Stimulated activated memory B cell treated with anti-CD40 and anti-IgM and Interleukin-4, amounts not matched to agents 10 μg/mL and 1 μg/mL and 100 μg/mL, for 72 hours (primary cell): ENCODE results near the gene ZNF215.
A peak's percentile ranks its signal among the peaks of the same experiment; 100 is the strongest.
"Not testable (repeated sequence)": the region's sequence is repeated elsewhere in the genome, so short reads cannot be mapped to it uniquely, and the experiment has no call there.

ENCODE experiments used
- ATAC-seq: fragments of 150-1000 bp; cut with Tn5 transposase; 2 replicates; pipeline ENCODE4 v1.10.0; 2021
- H3K27ac Mint-ChIP-seq: one replicate; pipeline ENCODE4 v1.8.0; 2022; ENCODE audit warnings: mild to moderate bottlenecking, mixed read lengths
- H3K27me3 Mint-ChIP-seq: one replicate; pipeline ENCODE4 v1.8.0; 2022; ENCODE audit warnings: mixed read lengths
- H3K36me3 Mint-ChIP-seq: one replicate; pipeline ENCODE4 v1.8.0; 2022; ENCODE audit warnings: mixed read lengths
- H3K4me1 Mint-ChIP-seq: one replicate; pipeline ENCODE4 v1.8.0; 2022; ENCODE audit warnings: mixed read lengths
- H3K4me3 Mint-ChIP-seq: one replicate; pipeline ENCODE4 v1.8.0; 2022; ENCODE audit warnings: mild to moderate bottlenecking, moderate library complexity, mixed read lengths
- H3K9me3 Mint-ChIP-seq: one replicate; pipeline ENCODE4 v1.8.0; 2022; ENCODE audit warnings: mixed read lengths

ZNF215 gene

GRCh38 chr11:6925007-6925577 lies 1.1 kb upstream of the ZNF215 start:
- ATAC-seq, result no peak
- no peak overlapping the region for H3K4me3 Mint-ChIP-seq
- no peak overlapping the region for H3K27ac Mint-ChIP-seq
- H3K27me3 Mint-ChIP-seq, result peaks cover 6% of the 10 kb centered on the region
- H3K4me1 Mint-ChIP-seq, result peaks cover 22% of the 10 kb centered on the region
- H3K36me3 Mint-ChIP-seq, result no peaks in the 10 kb centered on the region
- H3K9me3 Mint-ChIP-seq, result no peaks in the 10 kb centered on the region

- H3K36me3 Mint-ChIP-seq, result no peaks in the 10 kb centered on the region
- H3K27ac Mint-ChIP-seq, result peak overlapping the region; percentile 71
- H3K27me3 Mint-ChIP-seq, result peaks cover 6% of the 10 kb centered on the region
- H3K9me3 Mint-ChIP-seq, result no peaks in the 10 kb centered on the region
- peak overlapping the region; percentile 90 for H3K4me3 Mint-ChIP-seq
- H3K4me1 Mint-ChIP-seq, result peaks cover 22% of the 10 kb centered on the region
- ATAC-seq, result no peak
Measured at GRCh38 chr11:6925636-6926207, 504 bp upstream of the ZNF215 start.

GRCh38 chr11:6927030-6927617 lies 898 bp downstream of the ZNF215 start:
- ATAC-seq, result peak; percentile 85
- H3K4me3 Mint-ChIP-seq, result peak overlapping the region; percentile 90
- peaks cover 22% of the 10 kb centered on the region for H3K4me1 Mint-ChIP-seq
- H3K9me3 Mint-ChIP-seq, result no peaks in the 10 kb centered on the region
- no peaks in the 10 kb centered on the region for H3K36me3 Mint-ChIP-seq
- peaks cover 6% of the 10 kb centered on the region for H3K27me3 Mint-ChIP-seq
- H3K27ac Mint-ChIP-seq, result peak overlapping the region; percentile 71

GRCh38 chr11:6928916-6929315 lies 2.7 kb downstream of the ZNF215 start:
- Mint-ChIP-seq H3K4me1 (peaks cover 22% of the 10 kb centered on the region), H3K36me3 (peaks cover 6% of the 10 kb centered on the region), H3K27me3 (peaks cover 15% of the 10 kb centered on the region), H3K27ac (no peak overlapping the region), H3K9me3 (no peaks in the 10 kb centered on the region), H3K4me3 (no peak overlapping the region)
- no peak for ATAC-seq

GRCh38 chr11:6931146-6931713 lies 5.0 kb downstream of the ZNF215 start:
- H3K27ac Mint-ChIP-seq, result no peak overlapping the region
- H3K27me3 Mint-ChIP-seq, result peaks cover 9% of the 10 kb centered on the region
- H3K36me3 Mint-ChIP-seq, result peaks cover 17% of the 10 kb centered on the region
- no peaks in the 10 kb centered on the region for H3K9me3 Mint-ChIP-seq
- H3K4me3 Mint-ChIP-seq, result no peak overlapping the region
- no peak for ATAC-seq
- peaks cover 16% of the 10 kb centered on the region for H3K4me1 Mint-ChIP-seq

GRCh38 chr11:6932145-6932544 lies 5.9 kb downstream of the ZNF215 start:
- Mint-ChIP-seq H3K27me3 (peaks cover 9% of the 10 kb centered on the region), H3K9me3 (no peaks in the 10 kb centered on the region), H3K4me1 (peaks cover 8% of the 10 kb centered on the region), H3K27ac (no peak overlapping the region), H3K36me3 (peaks cover 17% of the 10 kb centered on the region), H3K4me3 (no peak overlapping the region)
- no peak for ATAC-seq

- no peaks in the 10 kb centered on the region for H3K4me1 Mint-ChIP-seq
- no peak for ATAC-seq
Measured at GRCh38 chr11:6941970-6942369, 15.7 kb downstream of the ZNF215 start.

GRCh38 chr11:6943131-6943530 lies 16.9 kb downstream of the ZNF215 start:
- ATAC-seq, result no peak
- no peaks in the 10 kb centered on the region for H3K27me3 Mint-ChIP-seq
- no peaks in the 10 kb centered on the region for H3K4me1 Mint-ChIP-seq
- no peaks in the 10 kb centered on the region for H3K9me3 Mint-ChIP-seq
- H3K36me3 Mint-ChIP-seq, result no peaks in the 10 kb centered on the region
- no peak overlapping the region for H3K27ac Mint-ChIP-seq
- H3K4me3 Mint-ChIP-seq, result no peak overlapping the region

More at GRCh38 chr11:6941970-6942369, 15.7 kb downstream of the ZNF215 start:
- Mint-ChIP-seq H3K27ac (no peak overlapping the region), H3K4me3 (no peak overlapping the region), H3K27me3 (no peaks in the 10 kb centered on the region), H3K36me3 (no peaks in the 10 kb centered on the region), H3K9me3 (no peaks in the 10 kb centered on the region)

GRCh38 chr11:6954248-6954647 lies 28.0 kb downstream of the ZNF215 start:
- H3K4me1 Mint-ChIP-seq, ATAC-seq, H3K27me3 Mint-ChIP-seq, H3K27ac Mint-ChIP-seq, H3K4me3 Mint-ChIP-seq, H3K9me3 Mint-ChIP-seq: not testable (repeated sequence)
- peaks cover 24% of the 10 kb centered on the region for H3K36me3 Mint-ChIP-seq

GRCh38 chr11:6962141-6962540 lies 35.9 kb downstream of the ZNF215 start:
- peaks cover 3% of the 10 kb centered on the region for H3K9me3 Mint-ChIP-seq
- H3K27me3 Mint-ChIP-seq, result no peaks in the 10 kb centered on the region
- ATAC-seq, result no peak
- no peaks in the 10 kb centered on the region for H3K4me1 Mint-ChIP-seq
- H3K27ac Mint-ChIP-seq, result no peak overlapping the region
- no peak overlapping the region for H3K4me3 Mint-ChIP-seq
- H3K36me3 Mint-ChIP-seq, result peaks cover 5% of the 10 kb centered on the region

GRCh38 chr11:6962673-6963072 lies 36.4 kb downstream of the ZNF215 start:
- ATAC-seq, result no peak
- Mint-ChIP-seq H3K4me1 (no peaks in the 10 kb centered on the region), H3K27ac (no peak overlapping the region), H3K9me3 (peaks cover 3% of the 10 kb centered on the region), H3K4me3 (no peak overlapping the region), H3K27me3 (no peaks in the 10 kb centered on the region), H3K36me3 (peaks cover 9% of the 10 kb centered on the region)

GRCh38 chr11:6968816-6969215 lies 42.6 kb downstream of the ZNF215 start:
- peaks cover 6% of the 10 kb centered on the region for H3K9me3 Mint-ChIP-seq

GRCh38 chr11:6969854-6970253 lies 43.6 kb downstream of the ZNF215 start:
- not testable (repeated sequence) for H3K4me3 Mint-ChIP-seq, H3K27me3 Mint-ChIP-seq, H3K27ac Mint-ChIP-seq, H3K9me3 Mint-ChIP-seq, ATAC-seq, H3K4me1 Mint-ChIP-seq
- peaks cover 14% of the 10 kb centered on the region for H3K36me3 Mint-ChIP-seq

More at GRCh38 chr11:6968816-6969215, 42.6 kb downstream of the ZNF215 start:
- Mint-ChIP-seq H3K27ac (no peak overlapping the region), H3K27me3 (no peaks in the 10 kb centered on the region), H3K4me3 (no peak overlapping the region), H3K4me1 (no peaks in the 10 kb centered on the region), H3K36me3 (peaks cover 14% of the 10 kb centered on the region)
- ATAC-seq, result no peak

GRCh38 chr11:6979365-6979764 lies 53.1 kb downstream of the ZNF215 start:
- H3K27ac Mint-ChIP-seq, result no peak overlapping the region
- H3K4me3 Mint-ChIP-seq, result no peak overlapping the region
- no peaks in the 10 kb centered on the region for H3K36me3 Mint-ChIP-seq
- ATAC-seq, result no peak
- no peaks in the 10 kb centered on the region for H3K27me3 Mint-ChIP-seq
- H3K4me1 Mint-ChIP-seq, result no peaks in the 10 kb centered on the region
- H3K9me3 Mint-ChIP-seq, result peaks cover 2% of the 10 kb centered on the region

GRCh38 chr11:6986487-6986886 lies 60.3 kb downstream of the ZNF215 start:
- no peak for ATAC-seq
- no peaks in the 10 kb centered on the region for H3K36me3 Mint-ChIP-seq
- no peaks in the 10 kb centered on the region for H3K9me3 Mint-ChIP-seq
- no peak overlapping the region for H3K27ac Mint-ChIP-seq
- H3K4me1 Mint-ChIP-seq, result no peaks in the 10 kb centered on the region
- no peak overlapping the region for H3K4me3 Mint-ChIP-seq
- H3K27me3 Mint-ChIP-seq, result no peaks in the 10 kb centered on the region

- Mint-ChIP-seq H3K9me3 (no peaks in the 10 kb centered on the region), H3K27me3 (no peaks in the 10 kb centered on the region), H3K4me3 (no peak overlapping the region), H3K27ac (no peak overlapping the region), H3K36me3 (no peaks in the 10 kb centered on the region), H3K4me1 (no peaks in the 10 kb centered on the region)
- no peak for ATAC-seq
Measured at GRCh38 chr11:6988506-6988905, 62.3 kb downstream of the ZNF215 start.
